Cardiac muscle cell (in vitro differentiated cells and primary cell): ENCODE measurements around the gene CIP2A. TPM values are rescaled to one million over a fixed set of nuclear protein-coding genes. Genes with fewer than 3 reads are reported as not detected.
A peak's percentile ranks its signal among the peaks of the same experiment; 100 is the strongest.

ENCODE experiments used
- DNase-seq, 2 donors: peaks; one replicate each; pipeline versions ENCODE4 v3.0.0 to v3.0.0-alpha.2; 2010 to 2017; ENCODE audit warnings: low read depth in 1 of 2, low spot score in 1 of 2
- H3K27ac ChIP-seq: fragments of 200-600 bp; sonication (generic); 2 replicates; pipeline ENCODE4 v1.5.1; 2016
- H3K27me3 ChIP-seq: fragments of 200-600 bp; sonication (generic); 2 replicates; pipeline ENCODE4 v1.6.0; 2016; ENCODE audit warnings: control low read depth
- H3K36me3 ChIP-seq: fragments of 200-600 bp; sonication (generic); 2 replicates; pipeline ENCODE4 v1.5.1; 2016; ENCODE audit warnings: control low read depth
- H3K4me1 ChIP-seq: fragments of 200-600 bp; sonication (generic); 2 replicates; pipeline ENCODE4 v1.8.1; 2017; ENCODE audit warnings: low read depth, mild to moderate bottlenecking, mixed run types
- H3K4me3 ChIP-seq: fragments of 200-600 bp; sonication (generic); 2 replicates; pipeline ENCODE4 v1.5.1; 2016; ENCODE audit warnings: mild to moderate bottlenecking
- H3K9me3 ChIP-seq: fragments of 200-600 bp; sonication (generic); 2 replicates; pipeline ENCODE4 v1.5.1; 2017; ENCODE audit warnings: low read depth, mild to moderate bottlenecking, control low read depth
- CTCF ChIP-seq: IDR thresholded peaks from 2 replicates; pipeline ENCODE4 v1.5.1; 2012; ENCODE audit warnings: low read depth, mild to moderate bottlenecking, low read length
- polyA plus RNA-seq: library from polyadenylated mRNA; unstranded; fragments of >200 nt; fragmentation: Nextera tagmentation; extraction: Ambion mirVana; gene quantifications from 2 replicates; pipeline ENCODE4 v1.2.1, GENCODE V29; 2016
- total RNA-seq: library from RNA; depleted of rRNA; stranded (reverse); fragments of >200 nt; gene quantifications from 2 replicates; pipeline ENCODE4 v1.2.3, GENCODE V29; 2016

The CIP2A gene
- total and polyA plus RNA-seq, 2 experiments from 2014 or later: 8.1 to 12.2 TPM

GRCh38 chr3:108564564-108564963 lies 24.7 kb downstream of the CIP2A start:
- Histone ChIP-seq H3K27ac (no peak overlapping the region), H3K27me3 (no peaks in the 10 kb centered on the region), H3K4me3 (no peak overlapping the region), H3K36me3 (peaks cover 7% of the 10 kb centered on the region), H3K4me1 (no peaks in the 10 kb centered on the region), H3K9me3 (no peaks in the 10 kb centered on the region)
- no peak for DNase-seq
- no peak for TF ChIP-seq CTCF

GRCh38 chr3:108562565-108562964 lies 26.7 kb downstream of the CIP2A start:
- no peak for DNase-seq
- no peak for TF ChIP-seq CTCF
- H3K4me1 ChIP-seq: no peaks in the 10 kb centered on the region
- H3K9me3 ChIP-seq: no peaks in the 10 kb centered on the region
- peaks cover 4% of the 10 kb centered on the region for H3K36me3 ChIP-seq
- H3K27me3 ChIP-seq: no peaks in the 10 kb centered on the region
- no peak overlapping the region for H3K4me3 ChIP-seq
- no peak overlapping the region for H3K27ac ChIP-seq

- Histone ChIP-seq H3K4me3 (no peak overlapping the region), H3K4me1 (peaks cover 30% of the 10 kb centered on the region), H3K27ac (peak overlapping the region; percentile 77), H3K36me3 (peaks cover 4% of the 10 kb centered on the region), H3K9me3 (no peaks in the 10 kb centered on the region), H3K27me3 (no peaks in the 10 kb centered on the region)
- DNase-seq: no peak
- no peak for TF ChIP-seq CTCF
These were observed 33.2 kb downstream of the CIP2A start for GRCh38 chr3:108555966-108556581.

- no peaks in the 10 kb centered on the region for H3K27me3 ChIP-seq
- H3K9me3 ChIP-seq: no peaks in the 10 kb centered on the region
- H3K4me3 ChIP-seq: no peak overlapping the region
- H3K36me3 ChIP-seq: peaks cover 4% of the 10 kb centered on the region
- peaks cover 30% of the 10 kb centered on the region for H3K4me1 ChIP-seq
- H3K27ac ChIP-seq: peak overlapping the region; percentile 77
- no peak for TF ChIP-seq CTCF
- peak in 1 of 2 donors; percentile 47 for DNase-seq
These were observed 34.2 kb downstream of the CIP2A start for GRCh38 chr3:108554913-108555571.

GRCh38 chr3:108554229-108554628 lies 35.0 kb downstream of the CIP2A start:
- no peak for TF ChIP-seq CTCF
- Histone ChIP-seq H3K4me3 (no peak overlapping the region), H3K9me3 (no peaks in the 10 kb centered on the region), H3K27ac (peak overlapping the region; percentile 77), H3K27me3 (no peaks in the 10 kb centered on the region), H3K36me3 (no peaks in the 10 kb centered on the region), H3K4me1 (peaks cover 30% of the 10 kb centered on the region)
- no peak for DNase-seq
